ENCODE data around the gene SFSWAP.

The SFSWAP gene

DNA sequence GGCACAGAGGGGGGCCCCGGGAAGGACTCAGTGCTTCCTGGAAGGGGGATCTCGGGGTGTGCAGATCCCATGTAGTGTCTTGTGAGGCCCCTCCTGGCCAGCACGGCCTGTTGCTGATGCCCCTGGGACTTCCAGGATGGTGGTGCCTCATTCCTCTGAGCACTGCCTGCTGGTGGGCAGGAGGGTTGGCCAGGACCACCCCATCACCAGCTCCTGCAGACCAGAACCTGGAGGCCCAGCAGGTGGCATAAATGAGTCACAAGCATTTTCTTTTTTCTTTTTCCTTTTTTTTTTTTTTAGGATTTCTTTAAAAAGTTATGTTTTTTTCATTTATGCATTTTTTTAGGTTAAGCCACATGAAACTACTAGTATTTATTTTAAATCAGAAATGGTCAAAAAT lies 125.3 kb downstream of the SFSWAP start:
- no peak for DNase-seq (ENCODE audit: low spot score)

- DNase-seq (ENCODE audit: low spot score): no peak
Observed at GRCh38 chr12:131836714-131837397, 126.0 kb downstream of the SFSWAP start.

- no peak for DNase-seq (ENCODE audit: low spot score)
Observed at GRCh38 chr12:131840643-131841416, 129.9 kb downstream of the SFSWAP start.

DNA sequence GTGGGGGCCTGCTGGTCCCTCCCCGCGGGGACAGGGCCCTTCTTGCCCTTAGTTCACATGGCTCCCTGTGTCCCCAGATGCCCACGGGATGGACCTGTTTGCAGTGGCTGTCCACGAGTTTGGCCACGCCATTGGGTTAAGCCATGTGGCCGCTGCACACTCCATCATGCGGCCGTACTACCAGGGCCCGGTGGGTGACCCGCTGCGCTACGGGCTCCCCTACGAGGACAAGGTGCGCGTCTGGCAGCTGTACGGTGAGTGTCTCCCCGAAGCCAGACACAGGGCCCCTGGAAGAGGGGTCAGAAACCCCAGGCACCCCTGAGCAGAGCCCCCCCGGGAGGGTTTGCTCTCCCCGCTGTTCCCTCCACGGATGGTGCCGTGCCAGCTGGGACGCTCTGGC lies 130.7 kb downstream of the SFSWAP start:
- DNase-seq (ENCODE audit: low spot score): no peak

GRCh38 chr12:131842169-131842568 lies 131.3 kb downstream of the SFSWAP start:
- no peak for DNase-seq (ENCODE audit: low spot score)

DNA sequence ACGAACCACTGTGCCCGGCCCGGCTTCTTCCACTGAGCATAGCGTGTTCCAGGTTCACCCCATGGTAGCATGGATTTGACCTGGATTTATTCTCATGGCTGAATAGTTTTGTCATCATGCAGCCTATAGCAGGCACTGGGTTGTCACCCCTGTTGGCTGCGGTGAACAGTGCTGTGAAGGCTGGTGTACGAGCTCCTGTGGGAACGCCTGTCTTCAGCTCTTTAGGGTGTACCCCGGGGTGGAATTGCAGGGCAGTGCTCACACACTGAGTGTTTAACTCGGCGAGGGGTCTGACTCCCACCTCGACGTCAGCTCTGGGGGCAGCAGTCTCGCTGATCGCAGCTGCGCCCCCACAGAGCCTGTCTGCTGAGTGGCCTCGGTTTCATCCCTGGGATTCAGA lies 132.6 kb downstream of the SFSWAP start:
- DNase-seq (ENCODE audit: low spot score): no peak

DNA sequence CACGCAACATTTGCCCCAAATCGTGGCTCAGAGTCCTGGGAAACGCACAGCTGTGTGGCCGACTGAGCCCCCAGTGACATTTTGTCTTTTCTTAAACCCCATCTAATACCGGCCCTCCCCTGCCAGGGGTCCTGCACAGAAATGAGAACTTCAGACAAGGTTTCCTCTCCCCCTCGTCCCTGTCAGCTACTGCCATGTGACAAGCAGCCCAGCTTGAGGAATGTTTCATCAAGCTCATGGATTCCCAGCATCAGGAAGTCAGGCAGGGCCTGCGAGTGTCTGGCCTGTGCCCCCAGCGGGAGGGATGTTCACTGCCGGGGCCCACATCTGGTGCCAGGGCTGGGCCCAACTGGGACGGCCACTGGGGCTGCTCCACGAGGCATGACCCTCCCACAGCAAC lies 133.2 kb downstream of the SFSWAP start:
- DNase-seq (ENCODE audit: low spot score): no peak

DNA sequence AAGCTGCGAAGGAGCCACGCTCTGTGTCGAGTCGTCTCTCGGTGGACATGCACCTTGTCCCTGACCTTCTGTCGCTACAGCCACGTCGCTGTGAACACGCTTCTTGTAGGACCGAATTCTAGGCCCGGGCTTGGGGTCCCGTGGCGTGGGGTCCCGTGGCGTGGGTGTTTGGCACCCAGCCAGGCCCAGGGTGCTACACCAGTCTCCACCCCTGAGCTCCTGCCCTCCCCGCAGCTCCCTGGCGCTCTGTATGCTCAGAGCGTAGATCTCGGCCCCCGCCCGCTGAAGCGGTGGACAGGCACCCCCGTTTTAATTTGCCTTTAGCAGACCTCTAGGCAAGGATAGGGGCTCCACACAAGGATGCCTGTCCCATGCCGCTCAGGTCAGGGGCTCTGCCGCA lies 133.8 kb downstream of the SFSWAP start:
- no peak for DNase-seq (ENCODE audit: low spot score)

- no peak for DNase-seq (ENCODE audit: low spot score)
Observed at GRCh38 chr12:131845121-131845520, 134.2 kb downstream of the SFSWAP start.

DNA sequence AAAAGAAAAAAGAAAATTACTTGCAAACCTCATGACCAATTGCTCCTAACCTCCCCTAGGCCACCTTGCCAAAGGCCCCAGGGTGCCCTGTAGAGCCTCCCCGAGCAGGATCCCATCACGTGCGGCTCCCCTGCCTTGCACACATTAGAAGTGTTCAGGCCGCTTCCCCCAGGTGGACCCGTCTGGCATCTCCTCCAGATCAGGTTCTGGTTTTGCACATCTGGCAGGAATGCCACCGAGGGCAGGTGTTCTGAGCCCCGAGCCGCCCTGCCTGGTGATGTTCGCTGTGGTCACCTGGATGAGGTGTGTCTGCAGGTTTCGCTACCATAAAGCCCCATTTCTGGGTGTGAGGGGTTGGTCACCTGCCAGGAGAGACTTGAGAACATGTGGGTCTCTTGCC lies 136.6 kb downstream of the SFSWAP start:
- DNase-seq (ENCODE audit: low spot score): no peak

- no peak for DNase-seq (ENCODE audit: low spot score)
Observed at GRCh38 chr12:131848753-131849152, 137.9 kb downstream of the SFSWAP start.

Measured in HuH-7 (cell line).